Measurements from ENCODE around the gene TFB2M.
"Not testable (repeated sequence)": the region's sequence is repeated elsewhere in the genome, so short reads cannot be mapped to it uniquely, and the experiment has no call there.

The TFB2M gene

DNA sequence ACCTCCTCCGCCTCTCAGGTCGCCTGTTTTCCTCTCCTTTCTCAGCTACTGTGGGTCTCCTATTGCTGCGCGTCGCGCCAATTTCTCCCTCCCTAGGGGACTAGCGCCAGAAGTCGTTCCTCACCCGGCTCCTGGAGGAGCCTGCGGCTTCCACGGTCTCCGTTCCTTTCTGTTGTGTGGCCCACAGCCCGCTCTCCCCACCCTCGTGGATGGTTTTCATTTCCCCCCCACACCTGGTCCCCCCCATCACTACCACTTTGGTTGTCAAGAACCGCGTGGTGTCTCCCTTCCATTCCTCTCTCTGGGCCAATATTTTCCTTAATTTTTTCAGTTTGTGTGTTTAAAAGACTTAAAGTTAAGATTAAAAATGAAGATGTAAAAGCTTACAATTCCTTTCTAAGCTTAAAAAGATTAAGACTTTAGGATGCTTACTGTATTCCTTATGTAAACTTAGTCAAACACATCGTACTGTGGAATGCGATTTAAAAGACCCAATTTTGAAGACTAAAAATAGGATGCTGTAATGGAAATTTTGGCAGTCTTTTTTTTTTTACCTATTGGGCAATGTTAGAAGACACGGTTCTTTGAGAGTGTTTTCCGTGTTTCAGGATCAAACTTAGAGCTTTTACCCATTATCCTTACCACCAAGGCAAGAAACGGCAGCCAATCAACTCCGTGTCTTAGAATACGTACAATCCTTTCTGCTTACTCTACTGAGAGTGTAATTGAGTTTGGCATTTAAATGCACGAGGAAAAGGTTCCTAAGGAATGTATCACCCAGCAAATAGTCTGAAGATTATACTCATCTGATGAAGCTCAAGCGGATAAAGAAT, 968 bp upstream of the TFB2M start:
- FAIRE-seq: no peak

DNA sequence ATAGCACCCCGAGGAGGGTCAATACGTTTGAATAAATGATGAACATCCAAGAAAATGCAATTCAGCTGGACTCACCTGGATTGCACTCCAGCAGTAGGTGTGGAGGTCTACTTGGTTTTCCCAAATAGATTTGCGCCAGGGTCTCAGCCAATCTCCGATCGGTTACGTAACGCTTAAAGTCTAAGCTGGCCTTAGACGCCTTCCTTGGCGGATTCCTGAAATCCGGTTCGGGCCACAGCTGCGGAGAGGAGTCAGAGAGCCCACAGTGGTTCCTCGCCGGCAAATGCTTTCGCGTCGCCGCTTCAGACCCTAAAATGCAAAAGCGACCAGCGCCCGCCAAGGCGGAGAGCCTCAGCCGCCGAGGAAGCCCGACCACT, 322 bp downstream of the TFB2M start:
- TF ChIP-seq POLR2AphosphoS5 (IDR thresholded peaks at IDR 0.05; ENCODE audit: low read depth, low read length) (no peak), TAF1 (IDR thresholded peaks at IDR 0.05; ENCODE audit: borderline replicate concordance, low read depth, low read length) (no peak), POLR2A (IDR thresholded peaks at IDR 0.05; ENCODE audit: low read depth, low read length) (no peak)
- FAIRE-seq (no peak), DNase-seq (ENCODE audit: insufficient read length) (peak; percentile 12)

More for the DNA sequence above, 968 bp upstream of the TFB2M start:
- DNase-seq (ENCODE audit: insufficient read length): peak; percentile 34
- TF ChIP-seq TAF1 (IDR thresholded peaks at IDR 0.05; ENCODE audit: borderline replicate concordance, low read depth, low read length) (no peak), POLR2A (IDR thresholded peaks at IDR 0.05; ENCODE audit: low read depth, low read length) (no peak), POLR2AphosphoS5 (IDR thresholded peaks at IDR 0.05; ENCODE audit: low read depth, low read length) (no peak)

DNA sequence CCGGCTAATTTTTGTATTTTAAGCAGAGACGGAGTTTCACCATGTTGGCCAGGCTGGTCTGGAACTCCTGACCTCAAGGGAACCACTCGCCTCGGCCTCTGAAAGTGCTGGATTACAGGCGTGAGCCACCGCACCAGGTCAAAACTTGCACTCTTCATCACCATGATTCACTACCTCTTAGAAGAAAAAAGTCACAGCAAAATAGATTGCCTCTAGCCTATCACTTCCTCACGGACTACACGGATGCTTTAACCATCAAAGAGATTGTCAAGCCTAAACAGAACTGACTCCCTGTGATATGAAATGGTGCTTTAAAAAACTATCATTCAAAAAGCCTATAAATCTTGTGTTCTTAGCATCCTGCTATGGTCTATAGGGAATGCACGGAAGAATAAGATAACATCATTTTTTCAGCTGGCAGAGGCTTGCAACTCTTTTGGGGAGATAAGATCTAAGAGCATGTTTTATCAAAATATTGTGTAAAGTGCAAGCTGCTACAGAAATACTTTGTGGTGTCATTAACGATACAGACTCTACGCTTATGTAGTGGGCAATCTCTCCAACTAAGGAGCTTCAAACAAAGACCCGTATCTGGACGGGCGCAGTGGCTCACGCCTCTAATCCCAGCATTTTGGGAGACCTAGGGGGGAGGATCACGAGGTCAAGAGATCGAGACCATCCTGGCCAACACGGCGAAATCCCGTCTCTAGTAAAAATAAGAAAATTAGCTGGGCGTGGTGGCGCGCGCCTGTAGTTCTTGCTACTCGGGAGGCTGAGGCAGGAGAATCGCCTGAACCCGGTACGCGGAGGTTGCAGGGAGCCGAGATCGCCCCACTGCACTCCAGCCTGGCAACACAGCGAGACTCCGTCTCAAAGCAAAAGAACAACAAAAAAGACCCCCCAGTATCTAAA, 966 bp downstream of the TFB2M start:
- FAIRE-seq: no peak
- no peak for DNase-seq (ENCODE audit: insufficient read length)
- no peak for TF ChIP-seq POLR2AphosphoS5 (IDR thresholded peaks at IDR 0.05; ENCODE audit: low read depth, low read length)
- no peak for TF ChIP-seq TAF1 (IDR thresholded peaks at IDR 0.05; ENCODE audit: borderline replicate concordance, low read depth, low read length)
- TF ChIP-seq POLR2A (IDR thresholded peaks at IDR 0.05; ENCODE audit: low read depth, low read length): no peak

DNA sequence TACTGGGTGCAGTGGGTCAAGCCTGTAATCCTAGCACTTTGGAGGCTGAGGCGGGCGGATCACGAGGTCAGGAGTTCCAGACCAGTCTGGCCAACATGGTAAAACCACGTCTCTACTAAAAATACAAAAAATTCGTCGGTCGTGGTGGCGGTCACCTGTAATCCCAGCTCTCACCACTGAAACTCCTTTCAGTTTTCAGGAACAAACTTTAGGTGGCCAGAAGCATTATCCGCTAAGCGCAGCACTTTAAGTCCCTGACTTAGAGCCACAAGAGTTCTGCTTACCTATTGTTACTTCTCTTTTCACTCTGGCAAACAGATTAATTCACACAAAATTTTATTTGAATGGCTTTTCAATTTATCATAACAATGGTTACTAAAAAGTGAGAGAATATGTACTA, 5.2 kb downstream of the TFB2M start:
- DNase-seq (ENCODE audit: insufficient read length): not testable (repeated sequence)
- FAIRE-seq: peak; percentile 33

DNA sequence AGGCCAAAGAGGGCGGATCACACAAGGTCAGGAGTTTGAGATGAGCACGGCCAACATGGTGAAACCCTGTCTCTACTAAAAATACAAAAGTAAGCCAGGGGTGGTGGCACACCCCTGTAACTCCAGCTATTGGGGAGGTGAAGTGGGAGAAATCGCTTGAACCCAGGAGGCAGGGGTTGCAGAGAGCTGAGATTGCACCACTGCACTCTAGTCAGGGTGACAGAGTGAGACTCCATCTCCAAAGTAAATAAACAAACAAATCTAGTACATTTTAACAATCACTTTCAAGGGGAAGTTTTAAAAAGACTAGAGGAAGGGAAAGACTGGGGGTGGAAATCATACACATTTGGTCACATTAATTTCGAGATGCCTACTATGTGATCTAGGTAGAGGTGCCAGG, 6.8 kb downstream of the TFB2M start:
- FAIRE-seq (no peak), DNase-seq (ENCODE audit: insufficient read length) (no peak)
- TF ChIP-seq TAF1 (IDR thresholded peaks at IDR 0.05; ENCODE audit: borderline replicate concordance, low read depth, low read length) (no peak), POLR2A (IDR thresholded peaks at IDR 0.05; ENCODE audit: low read depth, low read length) (no peak), POLR2AphosphoS5 (IDR thresholded peaks at IDR 0.05; ENCODE audit: low read depth, low read length) (no peak)

DNA sequence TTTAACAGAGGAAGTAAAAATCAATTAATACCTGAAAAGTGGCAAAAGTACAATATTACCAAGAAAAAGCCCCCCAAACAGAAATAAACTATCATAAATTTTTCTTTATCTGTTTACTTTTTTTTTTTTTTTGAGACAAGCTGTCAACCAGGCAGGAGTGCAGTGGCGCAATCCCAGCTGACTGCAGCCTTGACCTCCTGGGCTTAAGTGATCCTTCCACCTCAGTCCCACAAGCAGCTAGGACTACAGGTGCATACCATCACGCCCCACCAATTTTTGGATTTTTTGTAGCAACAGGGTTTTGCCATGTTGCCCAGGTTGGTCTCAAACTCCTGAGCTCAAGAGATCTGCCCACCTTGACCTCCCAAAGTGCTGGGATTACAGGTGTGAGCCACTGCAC, 8.0 kb downstream of the TFB2M start:
- FAIRE-seq: no peak
- no peak for DNase-seq (ENCODE audit: insufficient read length)
- TF ChIP-seq POLR2AphosphoS5 (IDR thresholded peaks at IDR 0.05; ENCODE audit: low read depth, low read length): no peak
- TF ChIP-seq POLR2A (IDR thresholded peaks at IDR 0.05; ENCODE audit: low read depth, low read length): no peak
- no peak for TF ChIP-seq TAF1 (IDR thresholded peaks at IDR 0.05; ENCODE audit: borderline replicate concordance, low read depth, low read length)

DNA sequence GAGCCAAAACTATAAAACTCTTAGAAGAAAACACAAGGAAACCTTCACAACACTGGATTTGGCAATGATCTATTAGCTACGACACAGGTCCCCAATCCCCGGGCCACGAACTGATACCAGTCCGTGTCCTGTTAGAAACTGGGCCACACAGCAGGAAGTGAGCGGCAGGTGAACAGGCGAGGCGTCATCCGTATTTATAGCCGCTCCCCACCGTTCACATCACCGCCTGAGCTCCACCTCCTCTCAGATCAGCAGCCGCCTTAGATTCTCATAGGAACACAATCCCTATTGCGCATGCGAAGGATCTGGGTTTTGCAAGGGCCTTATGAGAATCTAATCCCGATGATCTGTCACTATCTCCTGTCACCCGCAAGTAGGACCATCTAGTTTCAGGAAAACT, 11.9 kb downstream of the TFB2M start:
- FAIRE-seq: no peak
- TF ChIP-seq POLR2AphosphoS5 (IDR thresholded peaks at IDR 0.05; ENCODE audit: low read depth, low read length): no peak
- no peak for TF ChIP-seq POLR2A (IDR thresholded peaks at IDR 0.05; ENCODE audit: low read depth, low read length)
- no peak for TF ChIP-seq TAF1 (IDR thresholded peaks at IDR 0.05; ENCODE audit: borderline replicate concordance, low read depth, low read length)
- DNase-seq (ENCODE audit: insufficient read length): no peak

DNA sequence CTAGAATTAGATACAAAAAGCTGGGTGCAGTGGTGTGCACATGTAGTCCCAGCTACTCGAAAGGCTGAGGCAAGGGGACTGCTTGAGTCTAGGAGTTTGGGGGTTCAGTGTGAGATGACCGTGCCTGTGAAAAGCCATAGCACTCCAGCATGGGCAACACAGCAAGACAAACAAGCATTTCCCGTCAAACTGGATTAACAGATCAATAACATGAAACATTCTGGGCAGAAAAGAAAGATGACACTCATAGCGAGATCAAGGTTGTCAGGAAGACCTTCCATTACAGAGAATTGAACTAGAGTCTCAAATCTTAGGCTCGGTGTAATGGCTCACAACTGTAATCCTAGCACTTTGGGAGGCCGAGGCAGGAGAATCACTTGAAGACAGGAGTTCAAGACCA, 14.0 kb downstream of the TFB2M start:
- TF ChIP-seq TAF1 (IDR thresholded peaks at IDR 0.05; ENCODE audit: borderline replicate concordance, low read depth, low read length): no peak
- no peak for TF ChIP-seq POLR2A (IDR thresholded peaks at IDR 0.05; ENCODE audit: low read depth, low read length)
- TF ChIP-seq POLR2AphosphoS5 (IDR thresholded peaks at IDR 0.05; ENCODE audit: low read depth, low read length): no peak
- FAIRE-seq (no peak), DNase-seq (ENCODE audit: insufficient read length) (no peak)

DNA sequence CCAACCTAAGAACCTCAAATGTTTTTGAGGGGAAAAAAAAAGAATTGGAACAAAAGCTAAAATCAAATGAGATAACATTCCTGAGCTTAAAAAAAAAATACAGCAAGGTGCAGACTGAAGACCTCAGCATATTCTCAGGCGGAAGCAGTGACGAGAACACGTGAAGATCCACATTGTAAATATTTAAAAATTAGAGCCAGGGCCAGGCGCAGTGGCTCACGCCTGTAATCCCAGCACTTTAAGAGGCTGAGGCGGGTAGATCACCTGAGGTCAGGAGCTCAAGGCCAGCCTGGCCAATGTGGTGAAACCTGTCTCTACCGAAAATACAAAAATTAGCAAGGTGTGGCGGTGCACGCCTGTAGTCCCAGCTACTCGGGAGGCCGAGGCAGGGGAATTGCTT, 15.7 kb downstream of the TFB2M start:
- no peak for DNase-seq (ENCODE audit: insufficient read length)
- no peak for TF ChIP-seq POLR2A (IDR thresholded peaks at IDR 0.05; ENCODE audit: low read depth, low read length)
- TF ChIP-seq TAF1 (IDR thresholded peaks at IDR 0.05; ENCODE audit: borderline replicate concordance, low read depth, low read length): no peak
- TF ChIP-seq POLR2AphosphoS5 (IDR thresholded peaks at IDR 0.05; ENCODE audit: low read depth, low read length): no peak
- FAIRE-seq: no peak

DNA sequence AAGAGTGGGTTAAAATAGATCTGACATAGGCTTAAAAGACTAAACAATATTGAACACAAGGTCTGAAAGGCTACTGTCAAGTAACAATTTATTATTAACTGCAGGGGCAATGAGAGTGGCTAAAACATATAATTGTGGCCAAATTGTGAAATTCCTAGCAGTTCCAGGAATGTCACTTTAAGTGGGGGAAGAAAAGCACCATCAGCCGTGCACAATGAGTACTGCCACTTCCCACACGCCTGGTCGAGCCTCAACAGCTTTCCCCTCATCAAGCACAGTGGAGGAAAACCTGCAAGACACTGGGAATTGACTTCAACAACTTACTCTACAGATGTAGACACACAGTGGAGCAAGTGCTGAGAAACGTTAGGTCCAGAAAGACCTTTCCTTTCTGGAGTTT, 16.4 kb downstream of the TFB2M start:
- TF ChIP-seq POLR2A (IDR thresholded peaks at IDR 0.05; ENCODE audit: low read depth, low read length) (no peak), TAF1 (IDR thresholded peaks at IDR 0.05; ENCODE audit: borderline replicate concordance, low read depth, low read length) (no peak), POLR2AphosphoS5 (IDR thresholded peaks at IDR 0.05; ENCODE audit: low read depth, low read length) (no peak)
- FAIRE-seq: no peak
- no peak for DNase-seq (ENCODE audit: insufficient read length)

DNA sequence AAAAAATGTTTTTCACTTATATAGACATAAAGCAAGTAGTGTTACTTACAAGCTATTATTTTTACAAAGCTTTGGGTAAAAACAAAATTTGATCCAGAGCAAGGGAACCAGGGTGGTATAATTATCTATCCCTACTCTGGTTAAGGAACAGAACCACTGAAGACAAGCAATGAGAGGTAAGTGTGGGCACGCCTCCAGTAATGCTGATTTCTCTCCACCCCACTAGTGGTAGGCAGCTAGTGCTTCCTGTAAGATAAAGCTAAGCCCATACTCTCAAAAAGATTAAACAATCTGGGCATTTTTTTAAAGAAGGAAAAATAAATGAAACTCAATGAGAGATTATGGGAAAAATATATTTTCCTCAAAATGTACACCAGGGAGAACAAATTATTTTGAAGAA, 22.1 kb downstream of the TFB2M start:
- DNase-seq (ENCODE audit: insufficient read length) (no peak), FAIRE-seq (no peak)
- TF ChIP-seq POLR2AphosphoS5 (IDR thresholded peaks at IDR 0.05; ENCODE audit: low read depth, low read length) (no peak), POLR2A (IDR thresholded peaks at IDR 0.05; ENCODE audit: low read depth, low read length) (no peak), TAF1 (IDR thresholded peaks at IDR 0.05; ENCODE audit: borderline replicate concordance, low read depth, low read length) (no peak)

Data from GM12892 (cell line).